HG03342 (cell line): ENCODE measurements around the gene CDKN1A.

ENCODE experiments used
- ATAC-seq: cut with Tn5 transposase; IDR thresholded peaks from one replicate; pipeline ENCODE4 v1.9.1; 2021; ENCODE audit warnings: mild to moderate bottlenecking, moderate library complexity; ENCODE audit not compliant: unreplicated experiment

The CDKN1A gene

DNA sequence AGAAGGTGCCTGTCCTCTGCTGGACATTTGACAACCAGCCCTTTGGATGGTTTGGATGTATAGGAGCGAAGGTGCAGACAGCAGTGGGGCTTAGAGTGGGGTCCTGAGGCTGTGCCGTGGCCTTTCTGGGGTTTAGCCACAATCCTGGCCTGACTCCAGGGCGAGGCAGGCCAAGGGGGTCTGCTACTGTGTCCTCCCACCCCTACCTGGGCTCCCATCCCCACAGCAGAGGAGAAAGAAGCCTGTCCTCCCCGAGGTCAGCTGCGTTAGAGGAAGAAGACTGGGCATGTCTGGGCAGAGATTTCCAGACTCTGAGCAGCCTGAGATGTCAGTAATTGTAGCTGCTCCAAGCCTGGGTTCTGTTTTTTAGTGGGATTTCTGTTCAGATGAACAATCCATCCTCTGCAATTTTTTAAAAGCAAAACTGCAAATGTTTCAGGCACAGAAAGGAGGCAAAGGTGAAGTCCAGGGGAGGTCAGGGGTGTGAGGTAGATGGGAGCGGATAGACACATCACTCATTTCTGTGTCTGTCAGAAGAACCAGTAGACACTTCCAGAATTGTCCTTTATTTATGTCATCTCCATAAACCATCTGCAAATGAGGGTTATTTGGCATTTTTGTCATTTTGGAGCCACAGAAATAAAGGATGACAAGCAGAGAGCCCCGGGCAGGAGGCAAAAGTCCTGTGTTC, 1.3 kb upstream of the CDKN1A start:
- no peak for ATAC-seq

DNA sequence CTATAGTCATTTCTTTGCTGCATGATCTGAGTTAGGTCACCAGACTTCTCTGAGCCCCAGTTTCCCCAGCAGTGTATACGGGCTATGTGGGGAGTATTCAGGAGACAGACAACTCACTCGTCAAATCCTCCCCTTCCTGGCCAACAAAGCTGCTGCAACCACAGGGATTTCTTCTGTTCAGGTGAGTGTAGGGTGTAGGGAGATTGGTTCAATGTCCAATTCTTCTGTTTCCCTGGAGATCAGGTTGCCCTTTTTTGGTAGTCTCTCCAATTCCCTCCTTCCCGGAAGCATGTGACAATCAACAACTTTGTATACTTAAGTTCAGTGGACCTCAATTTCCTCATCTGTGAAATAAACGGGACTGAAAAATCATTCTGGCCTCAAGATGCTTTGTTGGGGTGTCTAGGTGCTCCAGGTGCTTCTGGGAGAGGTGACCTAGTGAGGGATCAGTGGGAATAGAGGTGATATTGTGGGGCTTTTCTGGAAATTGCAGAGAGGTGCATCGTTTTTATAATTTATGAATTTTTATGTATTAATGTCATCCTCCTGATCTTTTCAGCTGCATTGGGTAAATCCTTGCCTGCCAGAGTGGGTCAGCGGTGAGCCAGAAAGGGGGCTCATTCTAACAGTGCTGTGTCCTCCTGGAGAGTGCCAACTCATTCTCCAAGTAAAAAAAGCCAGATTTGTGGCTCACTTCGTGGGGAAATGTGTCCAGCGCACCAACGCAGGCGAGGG, 594 bp upstream of the CDKN1A start:
- no peak for ATAC-seq

DNA sequence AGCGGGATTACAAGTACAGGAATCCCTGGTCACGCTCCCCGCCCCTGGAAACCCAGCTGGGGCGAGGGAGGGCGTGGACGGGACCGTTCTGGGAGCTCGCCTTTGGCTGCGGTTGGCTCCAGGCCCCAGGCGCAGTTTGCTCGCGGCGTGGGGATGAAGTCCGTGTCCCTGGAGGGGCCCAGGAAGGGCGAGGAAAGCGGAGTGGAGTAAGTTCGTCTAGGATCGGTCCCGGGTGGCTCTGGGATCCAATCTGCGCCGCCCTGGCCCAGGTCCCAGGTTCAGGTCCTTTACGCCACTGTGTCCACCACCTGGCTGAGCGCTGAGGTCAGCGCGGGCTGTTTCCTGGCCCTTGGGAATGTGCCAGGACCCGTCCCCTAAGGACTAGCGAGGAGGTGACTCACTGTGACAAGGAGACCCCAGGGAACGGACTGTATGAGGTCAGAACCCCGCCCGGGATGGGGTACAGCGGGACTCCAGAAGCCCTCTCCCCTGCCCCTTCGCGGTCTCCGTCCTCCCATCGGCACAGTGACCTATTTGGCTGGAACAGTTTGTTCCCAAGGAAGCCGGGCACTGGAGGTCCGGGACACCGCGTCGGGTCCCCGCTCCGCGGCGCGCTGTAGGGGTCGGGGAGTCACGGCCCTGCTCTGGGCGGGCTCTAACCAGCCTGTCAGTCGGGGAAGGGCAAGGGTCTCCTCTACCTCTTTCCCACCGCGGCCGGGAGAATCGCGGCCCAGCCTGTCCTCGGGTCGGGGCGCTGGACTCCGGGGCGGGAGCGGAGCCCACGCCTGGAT, 724 bp downstream of the CDKN1A start:
- ATAC-seq = no peak

DNA sequence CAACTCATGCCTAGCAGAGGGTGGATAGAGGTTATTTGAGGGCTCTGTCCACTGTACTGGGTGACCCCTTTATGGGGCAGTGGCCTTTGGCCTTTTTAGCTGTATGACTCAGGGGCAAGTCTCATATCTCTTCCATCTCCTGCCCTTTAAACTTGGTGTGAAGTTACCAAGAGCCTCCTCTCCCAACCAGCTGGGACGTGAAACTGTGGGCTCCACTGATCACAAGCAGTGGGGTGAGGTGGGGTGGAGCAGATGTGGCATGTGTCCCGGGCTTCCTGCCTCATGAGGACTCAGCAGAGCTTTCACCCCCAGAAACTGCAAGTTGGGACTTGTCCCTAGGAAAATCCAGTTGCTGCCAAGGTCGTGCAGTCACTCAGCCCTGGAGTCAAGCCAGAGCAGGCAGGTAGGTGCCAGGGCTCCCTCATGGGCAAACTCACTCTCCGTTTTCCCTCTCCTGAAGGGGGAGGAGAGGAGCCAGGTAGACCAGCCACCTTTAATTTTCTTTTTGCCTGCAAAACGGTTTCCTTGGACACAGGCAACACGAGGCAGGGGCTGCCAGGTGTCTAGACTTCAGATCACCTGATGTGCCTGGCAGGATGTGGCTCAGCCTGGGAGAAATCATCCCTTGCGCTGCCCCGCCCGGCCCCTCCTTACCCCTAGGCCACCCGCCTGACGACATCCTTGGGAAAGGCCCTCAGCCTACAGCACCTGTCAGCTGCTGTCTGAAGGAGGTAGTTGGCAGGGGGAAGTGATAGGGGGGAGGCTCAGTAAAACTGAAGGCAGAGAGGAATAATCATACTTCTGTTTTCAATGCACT, 4.0 kb downstream of the CDKN1A start:
- no peak for ATAC-seq

DNA sequence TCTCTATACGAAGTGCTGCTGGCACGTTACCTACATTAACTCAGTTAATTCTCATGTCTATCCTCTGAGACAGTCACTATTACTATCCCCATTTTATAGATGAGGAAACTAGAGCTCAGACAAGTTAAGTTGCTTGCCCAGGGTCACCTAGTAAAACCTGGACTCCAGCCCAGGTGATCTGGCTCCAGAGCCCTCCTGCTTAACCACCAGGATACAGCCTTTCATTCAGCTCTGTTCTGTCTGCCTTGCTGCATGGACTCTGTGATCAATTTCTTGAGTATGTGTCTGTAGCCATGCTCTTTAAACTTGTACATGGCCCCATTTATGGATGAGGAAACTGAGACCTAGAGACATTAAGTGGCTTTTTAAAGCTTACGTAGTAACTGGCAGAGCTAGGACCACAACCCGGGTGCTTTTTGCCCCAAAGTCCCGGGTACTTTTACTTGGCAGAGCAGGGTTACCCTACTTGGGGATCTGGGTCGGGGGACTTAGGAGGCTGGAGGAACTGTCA, 4.7 kb downstream of the CDKN1A start:
- ATAC-seq = no peak

DNA sequence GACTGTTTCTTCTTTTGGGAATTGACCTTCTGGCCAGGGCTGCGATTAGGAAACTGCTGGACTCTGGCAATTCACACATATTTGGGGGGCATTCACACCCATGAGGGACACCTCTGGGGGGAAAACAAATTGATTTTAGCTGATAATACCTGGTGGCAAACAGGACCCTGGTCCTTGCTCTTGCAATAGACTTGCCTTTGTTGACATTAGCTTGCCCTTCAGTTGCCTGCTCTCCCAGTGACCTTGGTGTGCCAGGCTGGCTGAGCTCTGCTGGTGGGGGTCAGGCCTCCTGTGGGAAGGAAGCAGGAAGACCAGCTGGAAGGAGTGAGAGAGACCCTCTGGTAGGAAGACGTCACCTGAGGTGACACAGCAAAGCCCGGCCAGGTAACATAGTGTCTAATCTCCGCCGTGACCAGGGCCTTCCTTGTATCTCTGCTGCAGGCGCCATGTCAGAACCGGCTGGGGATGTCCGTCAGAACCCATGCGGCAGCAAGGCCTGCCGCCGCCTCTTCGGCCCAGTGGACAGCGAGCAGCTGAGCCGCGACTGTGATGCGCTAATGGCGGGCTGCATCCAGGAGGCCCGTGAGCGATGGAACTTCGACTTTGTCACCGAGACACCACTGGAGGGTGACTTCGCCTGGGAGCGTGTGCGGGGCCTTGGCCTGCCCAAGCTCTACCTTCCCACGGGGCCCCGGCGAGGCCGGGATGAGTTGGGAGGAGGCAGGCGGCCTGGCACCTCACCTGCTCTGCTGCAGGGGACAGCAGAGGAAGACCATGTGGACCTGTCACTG, 5.3 kb downstream of the CDKN1A start:
- no peak for ATAC-seq

DNA sequence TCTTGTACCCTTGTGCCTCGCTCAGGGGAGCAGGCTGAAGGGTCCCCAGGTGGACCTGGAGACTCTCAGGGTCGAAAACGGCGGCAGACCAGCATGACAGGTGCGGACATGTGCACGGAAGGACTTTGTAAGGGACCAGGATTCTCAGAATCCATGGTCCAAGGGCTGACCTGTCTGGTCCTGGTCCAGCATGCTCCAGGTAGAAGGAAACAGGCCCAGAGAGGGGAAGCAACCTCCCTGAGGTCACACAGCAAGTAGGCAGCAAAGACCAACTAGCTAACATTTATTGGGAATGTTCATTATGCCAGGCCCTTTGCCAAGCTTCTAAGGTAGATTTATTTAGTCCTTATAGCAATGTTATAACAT, 5.9 kb downstream of the CDKN1A start:
- no peak for ATAC-seq

DNA sequence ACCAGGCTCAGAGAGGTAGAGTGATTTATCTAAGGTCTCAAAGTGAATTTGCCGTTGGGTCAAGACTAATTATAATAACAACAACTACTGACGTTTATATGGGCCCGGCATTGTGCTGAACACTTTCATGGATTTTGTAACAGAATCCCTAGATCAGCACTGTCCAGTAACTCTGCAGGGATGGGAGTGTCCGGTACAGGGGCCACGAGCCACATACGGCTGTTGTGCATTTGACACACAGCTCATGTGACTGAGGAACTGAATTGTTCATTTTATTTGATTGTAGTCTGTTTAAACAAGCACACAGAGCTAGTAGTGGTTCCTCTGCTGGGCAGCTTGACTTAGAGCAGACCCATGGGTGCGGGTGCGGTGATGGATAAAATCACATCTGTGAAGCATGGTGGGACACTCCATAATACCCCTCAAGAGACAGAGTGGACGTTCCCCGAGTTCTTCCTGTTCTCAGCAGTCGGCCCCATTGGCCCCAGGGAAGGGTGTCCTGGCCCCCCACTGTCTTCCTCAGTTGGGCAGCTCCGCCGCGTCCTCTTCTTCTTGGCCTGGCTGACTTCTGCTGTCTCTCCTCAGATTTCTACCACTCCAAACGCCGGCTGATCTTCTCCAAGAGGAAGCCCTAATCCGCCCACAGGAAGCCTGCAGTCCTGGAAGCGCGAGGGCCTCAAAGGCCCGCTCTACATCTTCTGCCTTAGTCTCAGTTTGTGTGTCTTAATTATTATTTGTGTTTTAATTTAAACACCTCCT, 6.8 kb downstream of the CDKN1A start:
- no peak for ATAC-seq

DNA sequence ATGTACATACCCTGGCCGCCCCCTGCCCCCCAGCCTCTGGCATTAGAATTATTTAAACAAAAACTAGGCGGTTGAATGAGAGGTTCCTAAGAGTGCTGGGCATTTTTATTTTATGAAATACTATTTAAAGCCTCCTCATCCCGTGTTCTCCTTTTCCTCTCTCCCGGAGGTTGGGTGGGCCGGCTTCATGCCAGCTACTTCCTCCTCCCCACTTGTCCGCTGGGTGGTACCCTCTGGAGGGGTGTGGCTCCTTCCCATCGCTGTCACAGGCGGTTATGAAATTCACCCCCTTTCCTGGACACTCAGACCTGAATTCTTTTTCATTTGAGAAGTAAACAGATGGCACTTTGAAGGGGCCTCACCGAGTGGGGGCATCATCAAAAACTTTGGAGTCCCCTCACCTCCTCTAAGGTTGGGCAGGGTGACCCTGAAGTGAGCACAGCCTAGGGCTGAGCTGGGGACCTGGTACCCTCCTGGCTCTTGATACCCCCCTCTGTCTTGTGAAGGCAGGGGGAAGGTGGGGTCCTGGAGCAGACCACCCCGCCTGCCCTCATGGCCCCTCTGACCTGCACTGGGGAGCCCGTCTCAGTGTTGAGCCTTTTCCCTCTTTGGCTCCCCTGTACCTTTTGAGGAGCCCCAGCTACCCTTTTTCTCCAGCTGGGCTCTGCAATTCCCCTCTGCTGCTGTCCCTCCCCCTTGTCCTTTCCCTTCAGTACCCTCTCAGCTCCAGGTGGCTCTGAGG, 7.6 kb downstream of the CDKN1A start:
- ATAC-seq = no peak

DNA sequence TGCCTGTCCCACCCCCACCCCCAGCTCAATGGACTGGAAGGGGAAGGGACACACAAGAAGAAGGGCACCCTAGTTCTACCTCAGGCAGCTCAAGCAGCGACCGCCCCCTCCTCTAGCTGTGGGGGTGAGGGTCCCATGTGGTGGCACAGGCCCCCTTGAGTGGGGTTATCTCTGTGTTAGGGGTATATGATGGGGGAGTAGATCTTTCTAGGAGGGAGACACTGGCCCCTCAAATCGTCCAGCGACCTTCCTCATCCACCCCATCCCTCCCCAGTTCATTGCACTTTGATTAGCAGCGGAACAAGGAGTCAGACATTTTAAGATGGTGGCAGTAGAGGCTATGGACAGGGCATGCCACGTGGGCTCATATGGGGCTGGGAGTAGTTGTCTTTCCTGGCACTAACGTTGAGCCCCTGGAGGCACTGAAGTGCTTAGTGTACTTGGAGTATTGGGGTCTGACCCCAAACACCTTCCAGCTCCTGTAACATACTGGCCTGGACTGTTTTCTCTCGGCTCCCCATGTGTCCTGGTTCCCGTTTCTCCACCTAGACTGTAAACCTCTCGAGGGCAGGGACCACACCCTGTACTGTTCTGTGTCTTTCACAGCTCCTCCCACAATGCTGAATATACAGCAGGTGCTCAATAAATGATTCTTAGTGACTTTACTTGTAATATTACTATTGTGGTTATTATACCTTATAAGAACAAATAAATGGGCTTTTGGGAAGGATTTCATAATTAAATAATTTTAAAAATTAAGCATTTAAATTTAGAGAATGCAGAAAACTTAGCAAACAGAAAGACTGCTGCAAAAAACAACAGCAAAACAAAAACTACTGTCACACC, 8.4 kb downstream of the CDKN1A start:
- no peak for ATAC-seq

DNA sequence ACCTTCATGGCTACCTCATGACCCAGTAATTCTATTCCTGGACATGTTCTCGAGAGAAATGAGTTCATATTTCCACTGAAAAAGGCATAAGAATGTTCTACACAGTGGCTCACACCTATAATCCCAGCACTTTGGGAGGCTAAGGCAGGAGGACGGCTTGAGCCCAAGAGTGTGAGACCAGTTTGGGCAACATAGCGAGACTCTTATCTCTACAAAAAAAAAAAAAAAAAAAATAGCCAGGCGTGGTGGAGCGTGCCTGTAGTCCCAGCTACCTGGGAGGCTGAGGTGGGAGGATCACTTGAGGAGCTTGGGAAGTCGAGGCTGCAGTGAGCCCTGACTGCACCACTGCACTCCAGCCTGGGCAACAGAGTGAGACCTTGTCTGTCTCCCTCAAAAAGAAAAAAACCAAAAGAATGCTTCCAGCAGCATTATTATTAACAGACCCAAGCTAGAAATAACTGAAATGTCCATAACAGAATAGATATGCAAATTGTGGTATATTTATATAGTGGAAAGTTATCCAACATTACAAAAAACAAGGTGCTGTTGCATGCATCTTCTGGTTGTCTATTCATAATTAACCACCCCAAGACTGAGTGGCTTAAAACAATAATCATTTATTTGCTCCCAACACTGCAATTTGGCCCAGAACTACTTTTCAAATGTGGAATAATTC, 9.7 kb downstream of the CDKN1A start:
- ATAC-seq = no peak

DNA sequence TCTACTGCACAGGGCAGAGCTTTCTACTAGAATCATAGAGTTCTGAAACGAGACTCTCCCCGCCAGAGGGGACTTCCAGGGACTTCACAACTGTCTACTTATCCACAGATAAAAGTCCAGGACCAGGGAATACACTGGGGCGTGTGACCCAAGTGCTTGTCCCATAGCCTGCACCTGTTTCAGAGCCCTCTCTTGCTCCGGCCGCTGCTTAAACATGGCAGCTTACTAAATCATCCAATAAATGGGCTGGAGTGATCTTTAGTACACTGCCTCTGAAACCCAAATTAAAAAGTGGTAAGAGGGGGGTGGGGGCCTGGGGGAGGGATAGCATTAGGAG, 10.2 kb downstream of the CDKN1A start:
- no peak for ATAC-seq

DNA sequence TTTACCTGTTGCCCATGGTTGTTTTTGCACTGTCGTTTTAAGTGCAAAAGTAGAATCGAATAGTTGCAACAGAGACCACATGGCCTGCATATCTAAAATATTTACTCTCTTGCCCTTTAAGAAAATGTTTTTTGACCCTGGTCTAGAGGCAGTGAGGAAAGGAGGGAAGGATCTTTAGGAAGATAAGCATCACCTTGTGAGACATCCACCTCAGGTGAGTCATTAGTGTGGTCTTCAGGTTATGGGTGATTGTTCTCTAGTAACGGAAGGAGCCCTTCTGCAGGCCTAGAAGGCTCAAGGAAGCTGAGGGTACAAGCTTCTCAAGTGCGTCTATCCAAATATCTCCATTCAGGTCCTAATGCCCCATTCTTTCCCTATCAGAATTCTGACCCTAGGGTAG, 12.5 kb downstream of the CDKN1A start:
- ATAC-seq = no peak

DNA sequence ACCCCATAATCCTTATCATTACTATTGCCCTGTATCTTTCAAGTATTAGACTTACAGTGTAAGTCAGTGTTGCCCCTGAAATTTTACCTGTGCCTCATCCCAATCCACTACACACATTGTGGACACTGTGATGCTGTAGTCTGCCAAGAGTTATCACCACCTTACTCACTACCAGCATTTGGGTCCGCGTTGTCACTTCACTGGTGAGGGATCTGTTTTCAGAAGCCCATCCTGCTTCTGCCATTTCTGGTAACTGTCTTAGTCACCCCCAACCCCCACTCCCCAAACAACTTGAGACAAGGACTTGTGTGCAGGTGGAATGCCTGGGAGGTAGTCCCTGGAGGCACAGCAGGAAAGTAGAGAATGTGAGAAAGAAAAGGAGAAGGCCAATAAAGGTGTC, 13.1 kb downstream of the CDKN1A start:
- ATAC-seq = no peak

DNA sequence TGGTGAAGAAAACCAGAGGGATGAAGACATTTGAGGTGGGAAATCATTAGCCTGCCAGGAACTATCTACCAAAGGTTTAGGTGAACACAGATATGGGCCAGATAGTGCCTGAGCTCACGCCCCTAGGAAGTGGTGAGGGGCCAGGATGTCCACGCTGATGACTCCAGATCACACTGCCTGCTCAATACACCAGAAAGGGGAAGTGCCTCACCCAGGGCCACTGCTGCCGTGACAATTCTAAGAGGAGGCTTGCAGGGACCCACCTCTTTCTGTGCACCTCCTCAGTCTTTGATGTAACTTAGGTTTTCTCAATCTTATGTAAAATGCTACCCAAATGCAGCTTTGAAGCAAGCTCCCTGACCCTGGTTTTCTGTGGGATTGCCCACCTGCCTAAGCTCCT, 13.7 kb downstream of the CDKN1A start:
- ATAC-seq = peak; percentile 60

DNA sequence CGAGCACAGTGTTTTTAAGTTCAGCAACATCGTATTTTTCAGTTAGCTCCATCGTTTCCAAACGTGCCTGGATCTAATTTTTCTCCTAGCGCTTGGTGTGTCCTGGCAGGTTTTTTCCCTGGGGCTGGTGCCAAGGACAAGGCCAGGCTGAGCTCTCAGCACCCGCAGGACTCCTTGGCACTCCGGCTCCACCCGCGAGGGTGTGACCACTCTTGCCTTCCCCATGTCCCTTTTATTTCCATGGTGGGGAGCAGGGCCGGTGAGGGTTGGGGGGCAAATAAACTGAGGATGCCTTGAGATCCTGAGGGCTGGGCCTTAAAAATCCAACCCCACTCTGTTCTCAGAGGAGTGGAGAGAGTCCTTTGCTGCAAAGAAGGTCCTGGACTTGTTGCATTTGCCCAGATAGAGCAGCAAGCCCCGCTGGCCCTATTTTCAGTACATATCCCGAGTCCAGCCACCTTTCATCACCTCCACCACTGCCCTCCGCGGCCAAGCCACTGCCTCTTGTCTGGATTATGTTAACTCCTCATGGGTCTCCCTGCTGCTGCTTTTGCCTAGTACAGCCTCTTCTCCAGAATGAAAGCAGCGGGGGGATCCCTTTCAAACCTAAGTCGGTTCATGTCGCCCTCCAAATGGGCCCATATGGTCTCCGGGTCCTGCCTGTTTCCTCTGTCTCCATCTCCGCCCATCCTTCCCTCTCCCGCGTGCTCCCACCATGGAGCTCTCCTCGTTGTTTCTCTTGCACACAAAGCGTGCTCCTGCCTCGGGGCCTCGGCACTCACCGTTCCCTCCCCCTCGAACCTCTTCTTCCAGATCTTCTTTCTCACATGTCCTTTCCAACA, 14.6 kb downstream of the CDKN1A start:
- ATAC-seq = no peak
